Measurements from ENCODE around the gene MIEF1.

The MIEF1 gene

GRCh38 chr22:39528080-39528661, 26.1 kb downstream of the MIEF1 start:
- DNase-seq (ENCODE audit: low read depth in 2 of 3, low spot score in 2 of 3) = no peak

DNA sequence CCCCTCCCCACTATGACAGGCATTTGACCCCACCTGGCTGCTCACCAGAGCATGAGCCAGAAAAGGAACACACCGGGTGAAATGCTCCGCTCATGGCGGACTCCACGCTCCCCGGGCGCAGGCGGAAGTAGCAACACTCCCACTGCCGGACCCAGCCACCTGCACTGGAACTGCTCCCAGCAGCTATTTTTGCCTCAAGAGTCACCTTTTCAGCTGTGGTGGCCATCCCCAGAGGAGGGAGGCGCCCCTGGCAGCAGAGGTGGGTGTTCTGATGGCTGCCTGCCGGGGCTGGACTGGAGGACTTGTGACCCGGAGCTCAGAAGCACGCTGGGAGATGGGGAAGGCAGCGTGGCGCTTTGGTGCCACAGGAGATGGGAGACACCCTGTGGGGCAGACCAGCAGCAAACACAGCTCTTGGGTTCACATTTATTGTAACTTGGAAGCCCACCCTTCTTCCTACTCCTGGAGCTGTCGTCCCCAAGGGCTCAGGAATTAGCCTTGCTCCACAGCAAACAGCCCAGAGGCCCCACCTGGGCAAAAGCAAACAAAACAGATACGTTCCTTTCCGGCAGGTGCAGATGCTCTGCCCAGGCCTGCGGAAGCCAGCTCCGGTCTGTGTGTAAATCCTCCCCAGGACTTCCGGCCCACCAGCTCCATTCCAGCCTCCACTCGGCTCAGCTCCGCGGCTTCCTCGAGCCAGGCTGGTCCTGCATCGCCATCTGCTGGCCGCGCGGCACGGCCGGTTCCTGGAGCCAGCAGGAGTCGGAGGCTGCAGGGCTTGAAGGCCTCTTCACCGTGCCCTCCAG, 26.8 kb downstream of the MIEF1 start:
- peak; percentile 76 to 81 (median 76) for DNase-seq (ENCODE audit: low read depth in 2 of 3, low spot score in 2 of 3)

GRCh38 chr22:39529487-39529851, 27.4 kb downstream of the MIEF1 start:
- no peak for DNase-seq (ENCODE audit: low read depth in 2 of 3, low spot score in 2 of 3)

DNA sequence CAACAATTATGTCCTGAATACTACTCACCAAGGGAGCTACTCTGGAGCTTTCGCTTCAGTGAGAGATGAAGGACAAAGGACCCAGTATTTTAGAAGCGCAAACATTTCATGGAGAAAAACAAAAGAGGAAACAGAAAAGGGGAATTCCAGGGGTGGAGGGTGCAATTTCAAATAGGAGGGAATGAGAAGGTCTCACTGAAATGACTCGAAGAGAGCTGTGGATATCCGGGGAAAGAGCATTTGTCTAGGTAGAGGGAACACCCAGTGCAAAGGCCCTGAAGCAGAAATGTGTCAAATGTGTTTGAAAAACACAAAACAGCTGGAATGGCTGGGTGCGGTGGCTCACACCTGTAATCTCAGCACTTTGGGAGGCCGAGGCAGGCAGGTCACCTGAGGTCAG, 28.0 kb downstream of the MIEF1 start:
- DNase-seq (ENCODE audit: low read depth in 2 of 3, low spot score in 2 of 3) = no peak

DNA sequence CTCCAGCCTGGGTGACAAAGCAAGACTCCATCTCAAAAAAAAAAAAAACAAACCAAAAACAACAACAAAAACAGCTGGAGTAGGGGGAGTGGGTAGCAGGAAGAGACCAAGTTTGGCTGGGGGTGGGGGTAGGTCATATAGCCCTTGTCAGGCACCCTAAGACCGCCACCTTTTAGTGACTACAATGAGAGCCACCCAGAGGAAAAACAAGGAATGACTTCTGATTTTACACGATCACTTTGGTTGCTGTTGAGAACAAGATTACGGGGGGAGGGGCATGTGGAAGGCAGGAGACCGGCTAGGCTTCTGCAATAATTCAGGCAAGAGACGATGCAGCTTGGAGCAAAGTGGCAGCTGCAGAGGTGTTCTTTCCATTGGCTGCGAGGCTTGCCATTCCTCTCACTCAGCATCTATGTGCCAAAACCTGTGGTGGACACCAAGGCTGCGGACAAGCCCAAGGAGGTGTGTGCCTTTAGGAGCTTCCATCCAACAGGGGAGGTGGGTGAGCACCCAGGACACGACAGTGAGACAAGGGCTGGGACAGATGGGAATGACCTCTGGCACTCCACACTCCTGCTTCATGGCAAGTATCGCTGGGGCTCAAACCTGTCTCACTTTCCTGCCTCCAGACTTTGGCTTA, 28.7 kb downstream of the MIEF1 start:
- DNase-seq (ENCODE audit: low read depth in 2 of 3, low spot score in 2 of 3) = no peak

- peak; percentile 92 to 97 (median 96) for DNase-seq (ENCODE audit: low read depth in 2 of 3, low spot score in 2 of 3)
Observed at GRCh38 chr22:39532215-39533073, 30.4 kb downstream of the MIEF1 start, which contains the start of gene RPS19BP1. RPS19BP1 (minus strand) TSS chr22:39532748; CDS start chr22:39532738, 10 bp downstream.

DNA sequence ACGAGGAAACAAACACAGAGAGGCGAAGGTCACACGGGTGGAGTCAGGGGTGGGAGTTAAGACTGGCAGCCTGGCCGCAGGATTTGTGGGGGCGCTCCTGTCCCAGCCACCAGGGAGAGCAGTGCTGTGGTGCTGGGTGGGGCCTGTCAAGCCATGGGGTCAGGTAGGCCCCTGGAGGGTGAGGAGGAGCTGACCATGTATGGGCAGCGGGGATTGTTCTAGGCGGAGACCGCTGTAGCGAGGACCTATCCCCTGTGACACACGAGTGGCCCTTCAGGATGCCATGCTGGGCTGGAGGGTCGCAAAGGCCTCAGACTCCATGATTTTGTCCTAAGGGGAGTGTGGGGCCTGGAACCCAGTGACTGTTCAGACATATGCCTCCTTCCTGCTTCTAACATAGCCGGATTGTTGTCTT, 32.0 kb downstream of the MIEF1 start:
- no peak for DNase-seq (ENCODE audit: low read depth in 2 of 3, low spot score in 2 of 3)

DNA sequence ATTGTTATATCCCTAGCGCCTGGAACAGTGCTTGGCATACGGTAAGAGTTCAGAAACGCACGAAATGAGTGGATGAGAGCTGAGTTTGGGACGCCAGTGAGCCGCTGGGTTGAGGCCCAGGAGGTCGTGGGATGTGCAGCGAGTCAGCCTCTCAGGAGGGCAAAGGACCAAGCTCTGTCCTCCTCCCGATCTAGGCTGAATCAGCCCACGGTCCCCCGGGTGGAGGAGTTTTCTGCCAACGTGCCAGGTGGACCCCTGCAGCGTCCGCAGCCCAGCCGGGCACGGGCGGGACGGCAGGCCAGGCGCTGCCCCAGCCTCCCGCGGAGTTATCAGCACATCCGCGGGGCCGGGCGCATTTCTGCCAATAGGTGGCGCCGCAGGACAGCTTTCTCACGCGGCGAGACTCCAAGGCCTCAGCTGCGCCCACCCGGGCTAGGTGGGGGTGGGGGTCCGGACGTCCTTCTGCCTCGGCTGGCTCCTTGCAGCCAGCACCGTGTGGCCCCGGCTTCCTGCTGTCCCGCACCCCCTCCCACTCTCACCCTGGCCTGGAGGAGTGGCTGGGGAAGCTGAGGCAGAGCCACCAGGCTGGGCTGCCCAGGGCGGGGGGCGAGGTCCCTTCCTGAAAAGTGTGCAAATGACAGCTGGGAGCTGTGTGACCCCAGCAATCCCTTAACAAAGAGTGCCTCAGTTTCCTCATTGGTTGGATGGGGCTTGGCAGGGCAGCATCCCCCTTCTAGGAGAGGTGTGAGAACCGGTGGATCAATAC, 32.7 kb downstream of the MIEF1 start:
- peak; percentile 54 to 91 (median 82) for DNase-seq (ENCODE audit: low read depth in 2 of 3, low spot score in 2 of 3)

DNA sequence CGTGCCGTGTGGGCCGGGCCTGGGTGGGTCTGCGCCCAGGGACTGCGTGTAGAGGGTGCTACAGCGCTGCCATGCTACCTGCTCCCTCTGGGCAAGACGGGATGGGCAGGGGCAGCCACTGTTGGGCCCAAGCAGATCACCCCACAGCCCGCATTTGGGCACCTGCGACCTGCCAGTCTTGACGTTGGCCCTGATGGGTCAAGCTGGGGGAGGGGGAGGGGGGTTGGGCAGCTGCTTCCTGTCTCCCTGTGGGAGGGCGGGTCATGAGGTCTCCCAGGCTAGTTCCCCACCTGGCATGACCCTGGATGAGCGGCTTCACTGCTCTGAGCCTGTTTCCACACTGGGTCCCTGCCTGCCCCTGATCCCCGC, 33.3 kb downstream of the MIEF1 start:
- DNase-seq (ENCODE audit: low read depth in 2 of 3, low spot score in 2 of 3) = no peak

DNA sequence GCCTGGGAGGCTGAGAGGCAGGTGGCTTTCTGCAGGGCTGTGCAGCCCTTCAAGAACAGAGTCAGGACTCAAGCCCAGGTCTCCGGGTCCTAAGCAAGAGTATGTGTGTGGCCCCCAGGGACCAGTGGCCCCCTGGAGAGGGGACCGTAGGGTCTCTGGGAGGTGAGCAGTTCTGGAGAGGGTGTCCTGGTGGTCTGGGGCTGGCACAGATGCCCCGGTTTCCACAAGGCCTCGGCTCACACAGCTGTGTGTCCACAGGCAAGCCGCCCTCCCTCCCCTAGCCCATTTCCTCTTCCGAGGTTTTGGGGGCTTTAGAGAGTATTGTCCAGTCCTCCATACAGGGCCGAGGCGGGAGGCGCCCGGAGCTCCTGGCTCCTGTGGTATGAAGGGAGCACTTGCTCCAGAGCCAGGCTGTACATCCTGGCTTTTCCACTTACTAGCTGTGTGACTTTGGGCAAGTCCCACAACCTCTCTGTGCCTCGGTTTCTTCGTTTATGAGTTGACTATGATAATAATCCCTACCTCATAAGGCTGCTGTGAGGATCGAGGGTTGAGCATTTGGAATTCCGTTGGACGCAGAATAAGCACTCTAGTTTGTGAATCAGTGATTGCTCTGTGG, 33.9 kb downstream of the MIEF1 start:
- DNase-seq (ENCODE audit: low read depth in 2 of 3, low spot score in 2 of 3) = no peak

- no peak for DNase-seq (ENCODE audit: low read depth in 2 of 3, low spot score in 2 of 3)
Observed at GRCh38 chr22:39536711-39537110, 34.6 kb downstream of the MIEF1 start.

DNA sequence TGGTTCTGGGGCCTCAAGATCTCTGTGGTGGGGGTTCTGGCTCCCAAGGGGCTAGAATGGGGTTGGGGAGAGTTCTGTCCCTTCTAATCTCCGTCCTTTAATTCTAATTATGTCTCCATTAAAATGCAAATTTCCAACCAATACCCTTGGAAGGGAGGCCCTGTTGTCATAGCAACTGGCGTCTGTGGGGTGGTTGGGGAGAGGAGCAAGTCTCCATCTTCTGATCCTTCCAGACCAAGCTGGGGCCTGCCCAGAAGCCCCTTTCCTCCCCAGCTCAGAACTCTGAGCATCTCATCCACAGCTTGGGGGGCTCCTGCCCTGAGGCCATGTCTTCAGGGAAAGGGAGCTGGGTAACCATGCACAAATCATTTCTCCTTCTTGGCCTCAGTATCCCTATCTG, 35.9 kb downstream of the MIEF1 start:
- no peak for DNase-seq (ENCODE audit: low read depth in 2 of 3, low spot score in 2 of 3)

DNA sequence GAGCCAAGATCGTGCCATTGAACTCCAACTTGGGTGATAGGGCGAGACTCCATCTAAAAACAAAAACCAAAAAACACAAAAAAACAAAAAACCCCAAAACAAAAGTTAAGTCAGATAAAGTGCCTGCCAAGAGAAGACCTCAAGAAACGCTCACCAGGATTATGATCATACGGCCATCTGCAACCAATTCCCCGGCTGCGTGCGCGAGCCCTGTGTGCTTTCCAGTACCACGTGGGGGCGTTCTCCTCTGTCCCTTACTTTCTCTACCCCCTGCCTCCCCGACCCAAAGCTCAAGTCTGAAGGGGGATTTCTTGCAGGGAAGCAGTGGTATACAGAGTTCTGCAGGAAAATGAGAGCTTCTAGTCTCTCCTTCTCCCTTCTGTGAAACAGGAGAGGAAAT, 41.0 kb downstream of the MIEF1 start:
- DNase-seq (ENCODE audit: low read depth in 2 of 3, low spot score in 2 of 3) = no peak

GRCh38 chr22:39545386-39546365, 43.6 kb downstream of the MIEF1 start:
- DNase-seq (ENCODE audit: low read depth in 2 of 3, low spot score in 2 of 3) = peak in 1 of 3 experiments; percentile 69

GRCh38 chr22:39546889-39547586, 44.9 kb downstream of the MIEF1 start:
- no peak for DNase-seq (ENCODE audit: low read depth in 2 of 3, low spot score in 2 of 3)

DNA sequence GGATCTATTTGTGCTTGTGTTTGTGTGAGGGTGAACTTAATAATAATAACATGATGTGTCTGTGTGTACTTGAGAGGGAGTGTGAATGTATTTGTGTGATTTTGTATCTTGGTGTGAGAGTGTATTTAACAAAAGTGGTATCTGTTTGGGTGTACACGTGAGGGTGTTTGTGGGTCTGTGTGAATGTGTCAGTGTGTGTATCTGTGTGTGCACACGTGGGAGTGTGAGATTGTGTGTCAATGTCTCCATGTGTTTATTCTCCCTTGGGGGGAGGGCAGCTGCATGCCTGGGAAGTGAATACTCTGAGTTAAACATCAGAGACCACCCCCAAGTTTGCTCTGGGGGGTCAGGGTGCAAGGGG, 45.5 kb downstream of the MIEF1 start:
- no peak for DNase-seq (ENCODE audit: low read depth in 2 of 3, low spot score in 2 of 3)

DNA sequence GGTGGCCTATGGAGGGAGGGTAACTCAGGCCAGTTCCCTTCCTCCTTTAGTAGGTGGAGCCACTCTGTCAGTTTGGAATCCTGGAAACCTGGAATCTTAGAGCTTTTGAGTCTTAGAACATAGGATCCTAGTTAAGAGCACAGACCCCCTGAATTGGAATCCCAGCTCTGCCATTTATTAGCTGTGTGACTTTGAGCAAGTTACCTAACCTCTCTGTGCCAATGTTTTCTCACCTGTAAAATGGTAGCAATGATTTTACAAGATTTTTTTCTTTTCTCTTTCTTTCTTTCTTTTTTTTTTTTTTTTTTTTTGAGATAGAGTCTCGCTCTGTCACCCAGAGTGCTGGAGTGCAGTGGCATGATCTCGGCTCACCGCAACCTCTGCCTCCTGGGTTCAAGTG, 51.3 kb downstream of the MIEF1 start:
- no peak for DNase-seq (ENCODE audit: low read depth in 2 of 3, low spot score in 2 of 3)

GRCh38 chr22:39554151-39554550, 52.1 kb downstream of the MIEF1 start:
- no peak for DNase-seq (ENCODE audit: low read depth in 2 of 3, low spot score in 2 of 3)
